Neuronal stem cell (in vitro differentiated cells): ENCODE measurements around the gene MAPK8IP1.

ENCODE experiments used
- DNase-seq: peaks from one replicate; pipeline ENCODE4 v3.0.0-alpha.2; 2013; ENCODE audit warnings: low spot score
- H2AFZ ChIP-seq: one replicate; pipeline ENCODE4 v1.6.1; 2013; ENCODE audit warnings: mild to moderate bottlenecking, low read length, inconsistent platforms
- H2AK5ac ChIP-seq: 2 replicates; pipeline ENCODE4 v1.6.1; 2013; ENCODE audit warnings: low read depth, mild to moderate bottlenecking, inconsistent platforms, low read length, moderate library complexity, mixed read lengths
- H2BK120ac ChIP-seq: 2 replicates; pipeline ENCODE4 v1.6.1; 2013; ENCODE audit warnings: low read depth, mild to moderate bottlenecking, inconsistent platforms, low read length, moderate library complexity, mixed read lengths
- H2BK12ac ChIP-seq: one replicate; pipeline ENCODE4 v1.6.1; 2013; ENCODE audit warnings: low read length, inconsistent platforms
- H2BK15ac ChIP-seq: 2 replicates; pipeline ENCODE4 v1.6.1; 2013; ENCODE audit warnings: mild to moderate bottlenecking, low read length, inconsistent platforms, mixed read lengths
- H2BK5ac ChIP-seq: one replicate; pipeline ENCODE4 v1.6.1; 2013; ENCODE audit warnings: inconsistent platforms, mild to moderate bottlenecking, low read length, moderate library complexity
- H3K14ac ChIP-seq: one replicate; pipeline ENCODE4 v1.6.1; 2013; ENCODE audit warnings: low read length, inconsistent platforms
- H3K18ac ChIP-seq: 2 replicates; pipeline ENCODE4 v1.6.1; 2013; ENCODE audit warnings: low read length, inconsistent platforms
- H3K23ac ChIP-seq: 2 replicates; pipeline ENCODE4 v1.6.1; 2013; ENCODE audit warnings: low read depth, mild to moderate bottlenecking, mixed read lengths, low read length, inconsistent platforms; ENCODE audit not compliant: poor library complexity
- H3K27ac ChIP-seq: replicated peaks from 3 replicates; pipeline ENCODE4 v1.5.1; 2013; ENCODE audit warnings: low read length, inconsistent platforms
- H3K27me3 ChIP-seq, 3 experiments: 2 replicates each; pipeline ENCODE4 v1.6.1; 2013; ENCODE audit warnings: low read length in 3 of 3, mild to moderate bottlenecking in 2 of 3, inconsistent platforms in 1 of 3, low read depth in 1 of 3, mixed read lengths in 1 of 3, moderate library complexity in 1 of 3; ENCODE audit not compliant: control insufficient read depth in 3 of 3, insufficient read depth in 3 of 3
- H3K36me3 ChIP-seq, 2 donors: replicated peaks in 1 of 2; 2 replicates each; pipeline ENCODE4 v1.6.1; 2013; ENCODE audit warnings: low read length in 2 of 2; ENCODE audit not compliant: control insufficient read depth in 2 of 2, insufficient read depth in 2 of 2
- H3K4ac ChIP-seq: 2 replicates; pipeline ENCODE4 v1.6.1; 2013; ENCODE audit warnings: inconsistent platforms, mild to moderate bottlenecking, low read length, moderate library complexity
- H3K4me1 ChIP-seq, 2 donors: 1 replicate in 1 of 2; 2 replicates in 1 of 2; pipeline ENCODE4 v1.6.1; 2013; ENCODE audit warnings: low read length in 2 of 2, low read depth in 1 of 2; ENCODE audit not compliant: control insufficient read depth in 2 of 2, insufficient read depth in 1 of 2
- H3K4me2 ChIP-seq: one replicate; pipeline ENCODE4 v1.6.1; 2013; ENCODE audit warnings: mild to moderate bottlenecking, low read length, inconsistent platforms; ENCODE audit not compliant: insufficient read depth, poor library complexity, severe bottlenecking
- H3K4me3 ChIP-seq, 2 donors: 2 replicates each; pipeline ENCODE4 v1.5.1; 2013; ENCODE audit warnings: low read length in 2 of 2, mild to moderate bottlenecking in 2 of 2, inconsistent platforms in 1 of 2, moderate library complexity in 1 of 2
- H3K79me1 ChIP-seq: one replicate; pipeline ENCODE4 v1.6.1; 2013; ENCODE audit warnings: low read depth, mild to moderate bottlenecking, inconsistent platforms, low read length, moderate library complexity
- H3K9ac ChIP-seq: one replicate; pipeline ENCODE4 v1.6.1; 2013; ENCODE audit warnings: mild to moderate bottlenecking, low read depth, low read length, inconsistent platforms; ENCODE audit not compliant: poor library complexity
- H3K9me3 ChIP-seq, 2 donors: replicated peaks in 1 of 2; 2 replicates each; pipeline versions ENCODE3 to v1.6.1; 2013; ENCODE audit warnings: low read length in 2 of 2, mild to moderate bottlenecking in 2 of 2, inconsistent platforms in 1 of 2, low read depth in 1 of 2, mixed read lengths in 1 of 2, moderate library complexity in 1 of 2; ENCODE audit not compliant: control insufficient read depth in 2 of 2, insufficient read depth in 1 of 2
- H4K8ac ChIP-seq: one replicate; pipeline ENCODE4 v1.6.1; 2013; ENCODE audit warnings: low read depth, mild to moderate bottlenecking, inconsistent platforms, low read length, moderate library complexity
- H4K91ac ChIP-seq: one replicate; pipeline ENCODE4 v1.6.1; 2013; ENCODE audit warnings: low read length, low read depth, mild to moderate bottlenecking, inconsistent platforms; ENCODE audit not compliant: poor library complexity
- WGBS, 2 donors: extraction: QIAGEN DNeasy Blood & Tissue Kit; methylation state at CpG; one replicate each; pipeline ENCODE4 v1.1.7; 2013; ENCODE audit warnings: missing lambda C conversion rate in 2 of 2, mixed read lengths in 1 of 2; ENCODE audit not compliant: insufficient read length in 2 of 2, insufficient replicate concordance in 1 of 2; ENCODE audit errors: extremely low coverage in 2 of 2; 5-methylcytosine and 5-hydroxymethylcytosine counted together

The MAPK8IP1 gene

GRCh38 chr11:45870706-45871105 is 14.7 kb upstream of the MAPK8IP1 start:
- Histone ChIP-seq H3K4ac (no peak overlapping the region), H2BK12ac (no peak overlapping the region), H3K4me1 (peaks cover 0 to 4% of the 10 kb centered on the region in 2 donors), H2AK5ac (no peak overlapping the region), H3K9me3 (peaks cover 0 to 3% of the 10 kb centered on the region in 2 donors), H3K4me2 (no peak overlapping the region), H3K18ac (no peak overlapping the region), H4K8ac (no peak overlapping the region), H2BK5ac (no peak overlapping the region), H3K79me1 (no peaks in the 10 kb centered on the region), H3K9ac (peak overlapping the region; percentile 65), H3K27ac (no peak overlapping the region), H4K91ac (no peak overlapping the region), H3K27me3 (no peaks in the 10 kb centered on the region), H3K4me3 (no peak overlapping the region), H2BK15ac (no peak overlapping the region), H3K23ac (no peak overlapping the region), H3K36me3 (peaks cover 36 to 74% of the 10 kb centered on the region in 2 donors), H2AFZ (no peak overlapping the region), H2BK120ac (no peak overlapping the region), H3K14ac (no peak overlapping the region)
- no peak for DNase-seq
- WGBS, 2 donors: no CpG with 5 or more reads among the region's 4 CpGs

GRCh38 chr11:45871638-45872037 is 13.8 kb upstream of the MAPK8IP1 start:
- Histone ChIP-seq H3K4me2 (no peak overlapping the region), H2AFZ (no peak overlapping the region), H3K27ac (no peak overlapping the region), H3K23ac (peak overlapping the region; percentile 38), H3K14ac (no peak overlapping the region), H4K91ac (no peak overlapping the region), H3K27me3 (no peaks in the 10 kb centered on the region), H2BK15ac (no peak overlapping the region), H3K9me3 (no peaks in the 10 kb centered on the region), H3K9ac (no peak overlapping the region), H3K79me1 (no peaks in the 10 kb centered on the region), H2BK12ac (no peak overlapping the region), H2BK120ac (no peak overlapping the region), H3K36me3 (peaks cover 30 to 68% of the 10 kb centered on the region in 2 donors), H4K8ac (no peak overlapping the region), H3K4me1 (peaks cover 4 to 12% of the 10 kb centered on the region in 2 donors), H3K4ac (no peak overlapping the region), H3K4me3 (no peak overlapping the region), H3K18ac (no peak overlapping the region), H2BK5ac (no peak overlapping the region), H2AK5ac (no peak overlapping the region)
- no CpG with 5 or more reads among the region's 2 CpGs for WGBS, 2 donors
- no peak for DNase-seq

DNA sequence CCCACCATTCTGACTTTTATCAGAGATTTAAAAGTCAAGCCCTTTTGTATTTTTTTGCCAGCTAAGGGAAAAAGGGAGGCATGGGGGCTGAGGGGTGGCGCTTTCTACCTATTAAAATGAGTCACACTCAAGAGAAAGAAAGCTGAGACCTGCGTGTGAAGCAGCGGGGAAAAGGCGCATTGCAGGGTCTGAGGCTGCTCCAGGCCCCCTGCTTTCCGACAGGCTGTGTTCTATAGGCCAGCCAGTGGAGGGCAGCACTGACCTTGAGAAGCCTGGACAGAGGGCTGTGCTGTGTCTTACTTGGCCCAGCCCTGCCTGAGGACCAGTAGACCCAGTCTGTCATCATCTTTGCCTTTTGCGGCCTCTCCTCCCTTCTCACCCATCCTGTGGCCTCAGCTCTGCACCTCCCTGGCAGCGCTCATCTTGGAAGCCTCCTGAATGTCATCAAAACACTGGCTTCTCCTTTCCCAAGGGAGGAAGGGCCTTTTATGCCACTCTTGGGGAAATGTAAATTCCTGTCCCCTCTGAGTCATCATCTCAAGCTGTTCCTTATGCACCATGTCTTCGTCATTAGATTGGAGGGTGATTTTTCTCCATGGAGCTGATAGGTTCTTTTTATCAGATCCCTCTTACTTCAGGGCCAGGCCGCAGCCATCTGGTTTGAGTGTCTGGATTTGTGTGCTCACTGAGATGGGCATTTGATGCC is 12.6 kb upstream of the MAPK8IP1 start:
- H3K4me2 ChIP-seq: no peak overlapping the region
- H4K91ac ChIP-seq: no peak overlapping the region
- H2BK120ac ChIP-seq: no peak overlapping the region
- H2BK15ac ChIP-seq: no peak overlapping the region
- no peak overlapping the region for H3K4me3 ChIP-seq
- no peak overlapping the region for H2BK5ac ChIP-seq
- WGBS, 2 donors: no CpG with 5 or more reads among the region's 9 CpGs
- peaks cover 27 to 60% of the 10 kb centered on the region in 2 donors for H3K36me3 ChIP-seq
- no peak overlapping the region for H2AK5ac ChIP-seq
- peak; percentile 72 for DNase-seq
- H3K79me1 ChIP-seq: no peaks in the 10 kb centered on the region
- peaks cover 4 to 18% of the 10 kb centered on the region in 2 donors for H3K4me1 ChIP-seq
- no peaks in the 10 kb centered on the region for H3K9me3 ChIP-seq
- no peak overlapping the region for H2BK12ac ChIP-seq
- H3K18ac ChIP-seq: no peak overlapping the region
- no peak overlapping the region for H3K14ac ChIP-seq
- H3K23ac ChIP-seq: no peak overlapping the region
- H2AFZ ChIP-seq: no peak overlapping the region
- no peak overlapping the region for H4K8ac ChIP-seq
- H3K4ac ChIP-seq: no peak overlapping the region
- H3K9ac ChIP-seq: no peak overlapping the region
- H3K27me3 ChIP-seq: no peaks in the 10 kb centered on the region
- H3K27ac ChIP-seq: no peak overlapping the region

DNA sequence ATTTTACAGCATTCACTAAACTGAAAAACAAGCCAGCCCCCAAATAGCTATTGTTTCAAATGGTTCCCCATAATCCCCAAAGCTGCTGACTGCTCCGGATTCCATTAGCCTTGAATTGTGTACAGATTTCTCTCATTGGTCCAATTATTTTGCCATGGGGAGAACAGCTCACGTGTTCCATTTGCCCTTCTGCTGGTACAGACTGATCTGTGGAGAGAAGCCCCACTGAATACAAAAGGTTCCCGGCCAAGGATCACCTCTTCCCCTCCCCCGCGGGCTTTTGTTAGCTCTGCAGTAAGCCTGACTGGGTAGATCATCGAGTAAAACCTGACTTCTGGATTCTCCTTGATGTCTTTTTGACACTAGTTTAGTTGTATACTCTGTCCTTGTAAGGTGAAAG is 9.1 kb upstream of the MAPK8IP1 start:
- H3K18ac ChIP-seq: no peak overlapping the region
- no peaks in the 10 kb centered on the region for H3K79me1 ChIP-seq
- no CpG with 5 or more reads among the region's 6 CpGs for WGBS, 2 donors
- no peak overlapping the region for H2AFZ ChIP-seq
- no peak overlapping the region for H4K8ac ChIP-seq
- H3K23ac ChIP-seq: no peak overlapping the region
- peaks cover 4 to 18% of the 10 kb centered on the region in 2 donors for H3K4me1 ChIP-seq
- H3K14ac ChIP-seq: no peak overlapping the region
- no peak overlapping the region for H3K27ac ChIP-seq
- H2BK120ac ChIP-seq: no peak overlapping the region
- H3K27me3 ChIP-seq: no peaks in the 10 kb centered on the region
- H2AK5ac ChIP-seq: no peak overlapping the region
- no peak overlapping the region for H2BK5ac ChIP-seq
- no peaks in the 10 kb centered on the region for H3K9me3 ChIP-seq
- no peak overlapping the region for H3K4me3 ChIP-seq
- H3K4ac ChIP-seq: no peak overlapping the region
- H3K36me3 ChIP-seq: peaks cover 5 to 51% of the 10 kb centered on the region in 2 donors
- H2BK15ac ChIP-seq: no peak overlapping the region
- no peak overlapping the region for H4K91ac ChIP-seq
- H2BK12ac ChIP-seq: no peak overlapping the region
- no peak overlapping the region for H3K9ac ChIP-seq
- DNase-seq: no peak
- no peak overlapping the region for H3K4me2 ChIP-seq
